ENCODE measurements around the gene PRRC2B. TPM values are rescaled to one million over a fixed set of nuclear protein-coding genes. Genes with fewer than 3 reads are reported as not detected.
A peak's percentile ranks its signal among the peaks of the same experiment; 100 is the strongest.

PRRC2B gene
- total and polyA plus RNA-seq, 2 experiments from 2014 or later, result 45.0 to 193 TPM

GRCh38 chr9:131474711-131475110 lies 80.8 kb downstream of the PRRC2B start (continued):
- TF ChIP-seq CTCF (conservative IDR thresholded peaks at IDR 0.05; ENCODE audit: low read depth in 2 of 2) (no peak), EZH2 (IDR thresholded peaks at IDR 0.05; ENCODE audit: low read depth, unreplicated experiment) (no peak), POLR2AphosphoS5 (IDR thresholded peaks at IDR 0.05; ENCODE audit: low read depth) (no peak; the same call in 1 of the 2 replicates), ZNF331 (CRISPR knock-in tag; IDR thresholded peaks at IDR 0.05; ENCODE audit: low read depth) (no peak), CREB1 (CRISPR knock-in tag; IDR thresholded peaks at IDR 0.05; ENCODE audit: low read depth) (no peak)

DNA sequence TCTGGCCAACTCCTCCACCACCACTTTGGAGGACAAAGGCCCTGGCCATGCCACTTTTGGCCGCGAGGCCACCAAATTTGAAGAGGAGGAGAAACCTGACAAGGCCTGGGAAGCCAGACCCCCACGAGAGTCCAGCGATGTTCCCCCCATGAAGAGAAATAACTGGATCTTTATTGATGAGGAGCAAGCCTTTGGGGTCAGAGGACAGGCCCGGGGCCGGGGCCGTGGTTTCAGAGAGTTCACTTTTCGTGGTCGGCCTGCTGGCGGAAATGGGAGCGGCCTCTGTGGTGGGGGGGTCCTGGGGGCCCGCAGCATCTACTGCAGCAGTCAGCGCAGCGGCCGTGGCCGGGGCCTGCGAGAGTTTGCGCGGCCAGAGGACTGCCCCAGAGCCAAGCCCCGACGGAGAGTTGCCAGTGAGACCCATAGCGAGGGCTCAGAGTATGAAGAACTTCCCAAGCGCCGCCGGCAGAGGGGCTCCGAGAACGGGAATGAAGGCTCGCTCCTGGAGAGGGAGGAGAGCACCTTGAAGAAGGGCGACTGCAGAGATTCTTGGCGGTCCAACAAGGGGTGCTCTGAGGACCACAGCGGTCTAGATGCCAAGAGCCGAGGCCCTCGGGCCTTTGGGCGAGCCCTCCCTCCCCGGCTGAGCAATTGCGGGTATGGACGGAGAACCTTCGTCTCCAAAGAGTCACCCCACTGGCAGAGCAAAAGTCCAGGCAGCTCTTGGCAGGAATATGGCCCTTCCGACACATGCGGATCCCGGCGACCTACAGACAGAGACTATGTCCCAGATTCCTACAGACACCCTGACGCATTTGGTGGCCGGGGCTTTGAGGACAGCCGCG lies 81.4 kb downstream of the PRRC2B start:
- Mint-ChIP-seq H3K9me3 (no peaks in the 10 kb centered on the region; the same call in 2 of the 3 replicates), H3K4me1 (0 out of 3 replicates have a peak, but pooled peaks cover 2% of the 10 kb centered on the region), H3K36me3 (ENCODE audit: low read depth) (peaks cover 96% of the 10 kb centered on the region), H3K27ac (0 out of 2 replicates have a peak overlapping the region, but pooled peaks have one; percentile 40), H3K27me3 (ENCODE audit: insufficient read depth, low read depth, poor library complexity) (peaks cover 27% of the 10 kb centered on the region), H3K4me3 (no peak overlapping the region)
- no peak for TF ChIP-seq CREB1 (CRISPR knock-in tag; IDR thresholded peaks at IDR 0.05; ENCODE audit: low read depth)
- TF ChIP-seq POLR2AphosphoS5 (IDR thresholded peaks at IDR 0.05; ENCODE audit: low read depth), result no peak; the same call in 1 of the 2 replicates
- no peak for TF ChIP-seq EZH2 (IDR thresholded peaks at IDR 0.05; ENCODE audit: low read depth, unreplicated experiment)
- Histone ChIP-seq H3K4me2 (no peak overlapping the region), H3F3A (replicated peaks; ENCODE audit: low read depth) (peaks cover 47% of the 10 kb centered on the region), H2AFZ (no peak overlapping the region), H3K4me1 (ENCODE audit: insufficient read depth) (no peaks in the 10 kb centered on the region), H3K27me3 (ENCODE audit: insufficient read depth) (no peaks in the 10 kb centered on the region), H4K20me1 (replicated peaks; ENCODE audit: insufficient read depth) (peaks cover 33% of the 10 kb centered on the region), H3K27ac (ENCODE audit: low read depth) (peak overlapping the region; percentile 55; the same call in 1 of the 2 replicates), H3K36me3 (ENCODE audit: insufficient read depth) (peaks cover 80% of the 10 kb centered on the region), H3K9me2 (ENCODE audit: insufficient read depth) (no peaks in the 10 kb centered on the region), H3K4me3 (no peak overlapping the region), H3K79me2 (replicated peaks; ENCODE audit: insufficient read depth) (peaks cover 53% of the 10 kb centered on the region)
- DNase-seq (ENCODE audit: low spot score) (no peak), ATAC-seq (no peak)

DNA sequence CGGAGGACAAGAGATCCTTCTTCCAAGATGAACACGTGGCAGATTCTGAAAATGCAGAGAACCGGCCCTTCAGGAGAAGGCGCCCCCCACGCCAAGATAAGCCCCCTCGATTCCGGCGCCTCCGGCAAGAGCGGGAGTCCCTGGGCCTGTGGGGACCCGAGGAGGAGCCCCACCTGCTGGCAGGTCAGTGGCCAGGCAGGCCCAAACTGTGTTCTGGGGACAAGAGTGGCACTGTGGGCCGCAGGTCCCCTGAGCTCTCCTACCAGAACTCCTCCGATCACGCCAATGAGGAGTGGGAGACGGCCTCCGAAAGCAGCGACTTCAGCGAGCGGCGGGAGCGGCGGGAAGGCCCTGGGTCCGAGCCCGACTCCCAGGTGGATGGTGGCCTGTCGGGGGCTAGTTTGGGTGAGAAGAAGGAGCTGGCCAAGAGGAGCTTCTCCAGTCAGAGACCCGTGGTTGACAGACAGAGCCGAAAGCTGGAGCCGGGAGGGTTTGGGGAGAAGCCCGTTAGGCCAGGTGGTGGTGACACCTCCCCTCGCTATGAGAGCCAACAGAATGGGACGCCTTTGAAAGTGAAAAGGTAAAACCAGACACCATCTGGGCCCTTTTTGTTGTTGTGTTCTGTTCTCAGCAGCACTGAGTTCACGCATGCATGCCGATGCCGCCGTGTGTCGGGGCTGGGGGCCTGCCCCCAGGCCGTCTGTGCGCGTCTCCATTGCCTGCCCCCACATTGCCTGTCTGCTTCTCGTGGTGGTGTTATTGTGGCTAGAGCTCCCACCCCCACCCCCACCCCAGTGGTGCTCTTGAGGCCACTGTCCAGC lies 82.3 kb downstream of the PRRC2B start:
- H3K4me1 Mint-ChIP-seq, result 0 out of 3 replicates have a peak, but pooled peaks cover 2% of the 10 kb centered on the region
- Histone ChIP-seq H3K9me2 (ENCODE audit: insufficient read depth) (no peaks in the 10 kb centered on the region), H3F3A (replicated peaks; ENCODE audit: low read depth) (peaks cover 52% of the 10 kb centered on the region), H3K27ac (ENCODE audit: low read depth) (peak overlapping the region; percentile 78; the same call in 1 of the 2 replicates), H3K4me2 (no peak overlapping the region), H4K20me1 (replicated peaks; ENCODE audit: insufficient read depth) (peaks cover 25% of the 10 kb centered on the region), H3K4me3 (no peak overlapping the region), H3K4me1 (ENCODE audit: insufficient read depth) (no peaks in the 10 kb centered on the region), H3K79me2 (replicated peaks; ENCODE audit: insufficient read depth) (peaks cover 56% of the 10 kb centered on the region), H3K36me3 (ENCODE audit: insufficient read depth) (peaks cover 80% of the 10 kb centered on the region), H2AFZ (no peak overlapping the region), H3K27me3 (ENCODE audit: insufficient read depth) (no peaks in the 10 kb centered on the region)
- DNase-seq (ENCODE audit: low spot score), result peak; percentile 53
- peaks cover 27% of the 10 kb centered on the region for H3K27me3 Mint-ChIP-seq (ENCODE audit: insufficient read depth, low read depth, poor library complexity)
- H3K36me3 Mint-ChIP-seq (ENCODE audit: low read depth), result peaks cover 95% of the 10 kb centered on the region
- peak; percentile 57 for ATAC-seq
- TF ChIP-seq CTCF (conservative IDR thresholded peaks at IDR 0.05; ENCODE audit: low read depth in 2 of 2), result peak; percentile 54 to 65
- TF ChIP-seq ZNF331 (CRISPR knock-in tag; IDR thresholded peaks at IDR 0.05; ENCODE audit: low read depth), result no peak
- no peak overlapping the region for H3K4me3 Mint-ChIP-seq
- no peaks in the 10 kb centered on the region; the same call in 2 of the 3 replicates for H3K9me3 Mint-ChIP-seq
- no peak overlapping the region for H3K27ac Mint-ChIP-seq
